A172 (cell line): ENCODE measurements around the gene NT5DC1. TPM values are rescaled to one million over a fixed set of nuclear protein-coding genes. Genes with fewer than 3 reads are reported as not detected.
A peak's percentile ranks its signal among the peaks of the same experiment; 100 is the strongest.

ENCODE experiments used
- DNase-seq: peaks from one replicate; pipeline ENCODE4 v3.0.0-alpha.2; 2015; ENCODE audit warnings: low spot score
- total RNA-seq: library from RNA; depleted of rRNA; stranded (reverse); fragments of >200 nt; shearing (Covaris generic); gene quantifications from 2 replicates; pipeline ENCODE4 v1.2.3, GENCODE V29; 2014; rRNA removed

Gene NT5DC1
- 5.2 and 10.3 TPM in 2 replicates for total RNA-seq

DNA sequence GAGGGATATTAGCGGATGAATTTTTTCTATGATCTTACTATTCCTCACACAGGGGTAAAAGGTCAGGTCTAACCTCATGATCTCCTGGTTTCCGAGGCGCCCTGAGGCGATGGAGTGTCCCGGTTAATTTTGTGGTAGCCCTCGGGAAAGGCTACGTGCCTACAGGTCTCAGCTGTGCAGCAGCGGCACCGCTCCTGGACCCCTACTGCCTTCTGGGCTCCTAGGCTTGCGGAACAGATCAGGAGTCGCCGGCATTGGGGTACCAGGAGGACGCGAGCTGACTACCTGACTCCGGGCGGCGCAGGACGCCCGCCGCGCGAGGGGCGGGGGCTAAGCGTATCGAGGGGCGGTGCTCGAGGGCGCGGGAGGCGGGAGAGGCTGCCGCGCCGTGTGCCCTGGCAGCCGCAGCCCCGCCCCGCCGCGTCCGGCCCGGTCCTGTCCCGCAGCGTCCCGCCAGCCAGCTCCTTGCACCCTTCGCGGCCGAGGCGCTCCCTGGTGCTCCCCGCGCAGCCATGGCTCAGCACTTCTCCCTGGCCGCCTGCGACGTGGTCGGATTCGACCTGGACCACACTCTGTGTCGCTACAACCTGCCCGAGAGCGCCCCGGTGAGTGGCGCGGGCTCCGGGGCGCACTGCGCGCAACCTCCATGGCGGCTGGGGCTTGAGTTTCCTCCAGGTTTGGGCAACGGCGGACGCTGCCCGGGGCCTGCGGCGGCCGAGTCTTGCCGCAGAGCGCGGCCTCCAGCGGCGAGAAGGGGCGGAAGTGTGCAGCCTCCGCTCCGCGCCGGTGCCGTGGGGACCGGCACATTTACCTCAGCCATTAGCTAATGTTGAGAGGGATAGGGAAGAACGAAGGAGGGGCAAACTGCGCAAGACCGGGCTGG is at the start of gene NT5DC1:
Gene NT5DC1, plus strand, starts transcription at position 435 of the 883 bp plus-strand sequence. Its CDS starts 78 bp downstream, at position 513.
- peak; percentile 65 for DNase-seq

DNA sequence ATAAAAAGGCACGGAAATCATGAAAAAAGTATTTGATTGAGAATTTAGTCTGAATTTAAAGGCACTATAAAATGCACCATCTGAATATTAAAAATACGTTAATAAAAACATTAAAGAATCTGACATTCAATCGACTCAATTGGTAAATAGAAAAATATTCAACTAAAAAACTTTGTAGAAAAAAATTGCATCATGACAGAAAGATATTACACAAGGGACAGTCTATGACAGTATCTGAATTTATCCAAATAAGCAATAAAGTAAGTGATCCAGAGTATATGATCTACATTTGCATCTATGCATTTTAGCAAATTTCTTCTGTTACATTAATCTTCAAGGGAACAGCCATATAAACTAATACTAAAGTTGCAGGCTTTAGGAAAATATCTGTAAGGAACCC is 49.4 kb upstream of the NT5DC1 start:
- DNase-seq = no peak

GRCh38 chr6:116055513-116055912 is 45.1 kb upstream of the NT5DC1 start:
- DNase-seq = no peak

DNA sequence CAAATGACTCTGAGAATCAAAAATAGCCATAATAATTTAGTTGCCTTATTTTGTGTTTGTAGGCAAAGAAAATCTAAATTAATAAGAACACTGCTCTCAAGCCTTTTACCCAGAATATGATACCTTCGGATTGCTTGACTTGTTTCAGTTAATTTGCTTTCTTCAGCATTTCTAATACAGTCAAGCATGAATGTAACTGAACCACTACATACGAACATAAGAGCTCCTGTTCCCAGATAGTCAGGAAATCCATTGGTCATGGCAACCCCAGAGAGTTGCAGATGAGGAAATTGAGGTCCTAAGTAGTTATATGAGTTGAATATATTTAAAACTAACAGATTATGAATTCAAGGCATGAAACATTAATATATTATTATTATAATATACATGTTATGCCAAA is 42.9 kb upstream of the NT5DC1 start:
- no peak for DNase-seq

DNA sequence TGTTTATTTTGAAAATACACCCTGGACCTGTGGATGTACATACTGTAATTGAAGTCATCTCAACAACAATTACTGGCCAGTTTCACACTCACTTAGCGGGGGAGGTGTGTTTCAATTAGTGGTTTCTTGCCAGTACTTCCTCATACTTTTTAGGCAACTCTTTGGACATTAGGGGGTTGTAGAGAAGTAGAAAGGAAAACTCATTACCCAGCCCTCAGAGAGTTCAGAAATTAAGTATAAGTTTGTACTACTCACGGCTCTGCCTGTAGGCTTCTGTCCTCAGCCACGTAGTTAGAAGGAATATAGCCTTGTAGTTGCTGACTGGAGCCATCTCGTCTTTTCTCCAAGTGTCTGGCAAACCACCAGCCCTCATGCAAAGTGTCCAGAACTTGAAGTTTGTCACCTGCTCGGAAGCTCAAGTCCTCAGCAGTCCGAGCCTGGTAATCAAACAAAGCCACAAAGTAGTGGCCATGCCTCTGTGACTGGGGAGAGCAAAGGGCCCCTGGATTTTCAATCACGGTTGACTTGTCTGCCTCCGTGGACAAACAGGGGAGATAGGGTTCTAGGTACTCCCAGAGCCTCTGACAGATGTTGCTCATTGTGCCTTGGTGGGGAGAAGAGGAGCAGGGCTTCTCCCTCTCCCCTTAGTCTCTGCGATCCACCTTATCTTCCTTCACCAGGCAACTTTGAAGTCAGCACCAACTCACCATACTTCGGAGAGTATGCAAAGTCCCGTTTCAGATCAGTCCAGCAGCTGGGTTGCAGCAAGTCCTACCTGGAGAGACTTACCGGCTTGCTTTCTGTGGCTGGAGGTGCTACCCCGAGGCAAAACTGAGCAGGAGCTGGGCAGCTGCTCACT is 40.7 kb upstream of the NT5DC1 start:
- no peak for DNase-seq

DNA sequence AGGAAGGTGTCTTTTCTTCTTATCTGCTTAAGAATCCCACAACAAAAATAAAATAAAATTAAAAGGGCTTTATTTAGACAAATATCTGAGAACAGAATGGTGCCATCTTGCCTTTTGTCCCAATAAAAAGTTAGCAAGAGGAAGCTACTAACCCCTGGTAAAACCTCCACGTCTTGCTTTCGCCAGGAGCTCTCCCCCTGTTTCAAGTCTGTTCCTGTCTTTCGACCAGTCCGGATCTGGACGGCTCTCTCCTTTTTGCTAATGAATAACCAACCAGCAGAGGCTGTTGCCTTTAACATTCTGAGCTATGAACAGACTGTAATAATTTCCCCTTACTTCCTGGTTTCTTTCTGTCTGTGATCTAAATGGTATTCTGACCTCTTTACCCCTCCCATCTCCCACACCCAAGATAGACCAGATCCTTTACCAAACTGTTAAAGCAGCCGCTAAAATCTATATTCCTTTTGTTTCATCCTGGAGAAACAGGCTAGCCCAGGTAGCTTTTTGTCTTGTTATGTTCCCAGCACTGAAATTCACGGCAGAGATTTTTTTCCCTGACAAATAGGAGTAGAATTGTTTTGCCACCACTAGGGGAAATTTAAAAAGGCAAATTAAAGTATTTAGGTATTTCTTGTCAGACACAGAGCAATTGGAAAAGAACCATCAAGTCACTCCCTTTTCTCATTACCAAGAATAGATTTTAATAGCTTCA is 39.9 kb upstream of the NT5DC1 start, which contains the start of gene FRK:
Gene FRK, minus strand, starts transcription at position 320 of the 712 bp plus-strand sequence. CDS start 580 bp downstream, outside the sequence.
- DNase-seq = no peak

GRCh38 chr6:116062496-116062895 is 38.2 kb upstream of the NT5DC1 start:
- no peak for DNase-seq

- no peak for DNase-seq
Measured at GRCh38 chr6:116064666-116065065, 36.0 kb upstream of the NT5DC1 start.

DNA sequence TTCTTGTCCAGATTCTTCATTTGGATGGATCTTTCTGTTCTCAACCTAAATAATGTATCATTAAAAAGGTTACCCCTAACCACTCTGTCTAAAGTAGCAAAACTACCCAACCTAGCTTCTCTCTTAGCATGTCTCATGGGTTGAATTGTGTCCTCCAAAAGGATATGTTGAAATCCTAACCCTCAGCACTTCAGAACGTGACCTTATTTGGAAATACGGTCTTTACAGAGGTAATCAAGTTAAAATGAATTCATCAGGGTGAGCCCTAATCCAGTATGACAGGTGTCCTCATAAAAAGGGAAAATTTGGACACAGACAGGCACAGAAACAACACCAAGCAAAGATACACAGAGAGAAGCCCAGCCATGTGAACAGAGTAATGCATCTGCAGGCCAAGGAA is 33.9 kb upstream of the NT5DC1 start:
- no peak for DNase-seq

- DNase-seq = no peak
Measured at GRCh38 chr6:116070101-116070500, 30.6 kb upstream of the NT5DC1 start.

- peak; percentile 4 for DNase-seq
Measured at GRCh38 chr6:116070616-116071389, 29.9 kb upstream of the NT5DC1 start.

GRCh38 chr6:116072368-116072767 is 28.3 kb upstream of the NT5DC1 start:
- no peak for DNase-seq

- peak; percentile 63 for DNase-seq
Measured at GRCh38 chr6:116073765-116074440, 26.8 kb upstream of the NT5DC1 start.

GRCh38 chr6:116074732-116075390 is 25.8 kb upstream of the NT5DC1 start:
- DNase-seq = no peak

DNA sequence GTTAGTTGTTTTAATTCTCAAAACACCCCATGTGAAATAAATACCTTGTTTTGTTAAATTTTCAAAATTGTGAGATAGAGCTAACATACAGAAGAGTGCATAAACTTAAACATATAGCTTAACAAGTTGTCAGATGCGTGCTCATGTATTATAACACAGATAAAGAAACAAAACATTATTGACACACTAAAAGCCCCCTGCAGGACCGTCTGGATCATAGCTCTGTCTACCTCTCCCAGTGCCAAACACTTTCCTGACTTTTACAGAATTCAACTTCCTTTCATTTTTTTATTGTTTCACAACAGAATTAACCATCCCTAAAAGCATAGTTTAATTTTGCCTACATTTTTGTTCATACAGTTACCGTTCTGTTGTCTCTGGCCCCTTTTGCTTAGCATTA is 22.1 kb upstream of the NT5DC1 start:
- DNase-seq = no peak

DNA sequence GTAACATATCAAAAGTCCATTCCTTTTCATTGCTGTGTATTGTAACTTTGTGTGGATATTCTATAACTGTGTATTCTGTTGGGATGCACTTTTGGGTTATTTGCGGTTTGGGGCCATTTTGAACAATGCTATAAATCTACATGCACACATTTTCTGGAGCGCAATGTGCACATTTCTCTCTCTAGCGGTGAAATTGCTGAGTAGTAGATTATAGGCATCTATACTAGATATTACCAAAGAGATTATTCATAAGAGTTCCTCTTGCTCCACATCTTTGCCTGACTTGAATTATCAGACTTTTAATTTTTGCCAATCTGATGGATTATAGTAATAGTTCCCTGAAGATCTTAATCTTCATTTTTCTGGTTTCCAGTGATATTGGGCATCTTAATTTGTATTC is 21.7 kb upstream of the NT5DC1 start:
- no peak for DNase-seq

GRCh38 chr6:116083052-116083451 is 17.6 kb upstream of the NT5DC1 start:
- no peak for DNase-seq

- no peak for DNase-seq
Measured at GRCh38 chr6:116084284-116084683, 16.4 kb upstream of the NT5DC1 start.

GRCh38 chr6:116087437-116088027 is 13.1 kb upstream of the NT5DC1 start:
- DNase-seq = peak; percentile 30

DNA sequence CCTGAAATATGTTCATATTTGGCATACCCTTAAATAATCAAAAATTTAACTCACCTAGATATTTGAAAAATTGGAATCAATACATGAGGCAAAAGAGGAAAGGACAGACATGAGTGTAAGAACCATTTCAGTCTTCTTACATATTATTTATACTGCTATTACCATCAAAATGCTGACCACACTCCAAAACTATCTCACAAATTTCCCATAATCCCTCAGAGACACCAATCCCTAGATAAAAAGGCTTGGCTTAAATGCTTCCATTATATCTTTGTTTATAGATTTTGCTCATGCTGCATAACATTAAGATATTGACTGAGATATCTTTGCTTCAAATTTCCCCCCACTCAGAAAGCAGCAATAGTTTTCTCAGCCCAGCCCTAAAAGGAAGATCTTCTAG is 11.7 kb upstream of the NT5DC1 start:
- no peak for DNase-seq
